Measurements from ENCODE around the gene TSPAN11.
"Not testable (repeated sequence)": the region's sequence is repeated elsewhere in the genome, so short reads cannot be mapped to it uniquely, and the experiment has no call there.

The TSPAN11 gene

GRCh38 chr12:31021809-31022494 is 95.4 kb downstream of the TSPAN11 start:
- no peak for FAIRE-seq

GRCh38 chr12:31023271-31023724 is 96.8 kb downstream of the TSPAN11 start:
- no peak for FAIRE-seq

GRCh38 chr12:31026202-31026601 is 99.7 kb downstream of the TSPAN11 start:
- no peak for FAIRE-seq

- FAIRE-seq, result not testable (repeated sequence)
These were observed 100.5 kb downstream of the TSPAN11 start for GRCh38 chr12:31027006-31027405.

GRCh38 chr12:31029468-31029867 is 102.9 kb downstream of the TSPAN11 start:
- FAIRE-seq, result no peak

GRCh38 chr12:31029916-31030562 is 103.5 kb downstream of the TSPAN11 start:
- FAIRE-seq, result no peak

GRCh38 chr12:31031951-31032335 is 105.4 kb downstream of the TSPAN11 start:
- no peak for FAIRE-seq

- no peak for FAIRE-seq
These were observed 106.6 kb downstream of the TSPAN11 start for GRCh38 chr12:31033146-31033545.

GRCh38 chr12:31033681-31034080 is 107.1 kb downstream of the TSPAN11 start:
- no peak for FAIRE-seq

GRCh38 chr12:31034372-31034771 is 107.8 kb downstream of the TSPAN11 start:
- no peak for FAIRE-seq

GRCh38 chr12:31035226-31035625 is 108.7 kb downstream of the TSPAN11 start:
- no peak for FAIRE-seq

GRCh38 chr12:31035967-31036665 is 109.6 kb downstream of the TSPAN11 start:
- no peak for FAIRE-seq

GRCh38 chr12:31037028-31037427 is 110.5 kb downstream of the TSPAN11 start:
- no peak for FAIRE-seq

- no peak for FAIRE-seq
These were observed 111.4 kb downstream of the TSPAN11 start for GRCh38 chr12:31037931-31038330.

- no peak for FAIRE-seq
These were observed 114.6 kb downstream of the TSPAN11 start for GRCh38 chr12:31041033-31041564.
